Suprapubic skin (tissue), 4 donors: ENCODE data around the gene CHTF18.

Experiments
- EP300 ChIP-seq: sonication (generic); formaldehyde crosslinking; IDR thresholded peaks from one replicate; pipeline ENCODE4 v1.6.1; 2017; ENCODE audit warnings: antibody characterized with exemption
- POLR2A ChIP-seq, 2 donors: fragments of 450-650 bp; IDR thresholded peaks; one replicate each; pipeline ENCODE4 v1.6.1; 2017; ENCODE audit warnings: antibody characterized with exemption in 2 of 2, mild to moderate bottlenecking in 2 of 2, moderate library complexity in 2 of 2
- POLR2AphosphoS5 ChIP-seq, 3 donors: sonication (generic); formaldehyde crosslinking; IDR thresholded peaks; one replicate each; pipeline ENCODE4 v1.6.1; 2017; ENCODE audit warnings: antibody characterized with exemption in 3 of 3
- TF ChIP-seq, protein P1 (sequence below), 2 donors: fragments of 200-600 bp in 1 of 2; fragments of 450-650 bp in 1 of 2; sonication (generic) in 1 of 2; IDR thresholded peaks; one replicate each; pipeline ENCODE4 v1.5.1; 2016 to 2019; ENCODE audit warnings: antibody characterized with exemption in 2 of 2, mild to moderate bottlenecking in 1 of 2, moderate library complexity in 1 of 2

GRCh38 chr16:766008-766819, 22.2 kb upstream of the CHTF18 start:
- TF ChIP-seq, protein P1, sequence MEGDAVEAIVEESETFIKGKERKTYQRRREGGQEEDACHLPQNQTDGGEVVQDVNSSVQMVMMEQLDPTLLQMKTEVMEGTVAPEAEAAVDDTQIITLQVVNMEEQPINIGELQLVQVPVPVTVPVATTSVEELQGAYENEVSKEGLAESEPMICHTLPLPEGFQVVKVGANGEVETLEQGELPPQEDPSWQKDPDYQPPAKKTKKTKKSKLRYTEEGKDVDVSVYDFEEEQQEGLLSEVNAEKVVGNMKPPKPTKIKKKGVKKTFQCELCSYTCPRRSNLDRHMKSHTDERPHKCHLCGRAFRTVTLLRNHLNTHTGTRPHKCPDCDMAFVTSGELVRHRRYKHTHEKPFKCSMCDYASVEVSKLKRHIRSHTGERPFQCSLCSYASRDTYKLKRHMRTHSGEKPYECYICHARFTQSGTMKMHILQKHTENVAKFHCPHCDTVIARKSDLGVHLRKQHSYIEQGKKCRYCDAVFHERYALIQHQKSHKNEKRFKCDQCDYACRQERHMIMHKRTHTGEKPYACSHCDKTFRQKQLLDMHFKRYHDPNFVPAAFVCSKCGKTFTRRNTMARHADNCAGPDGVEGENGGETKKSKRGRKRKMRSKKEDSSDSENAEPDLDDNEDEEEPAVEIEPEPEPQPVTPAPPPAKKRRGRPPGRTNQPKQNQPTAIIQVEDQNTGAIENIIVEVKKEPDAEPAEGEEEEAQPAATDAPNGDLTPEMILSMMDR (IDR thresholded peaks at IDR 0.05), result no peak
- TF ChIP-seq EP300 (no peak), POLR2A (IDR thresholded peaks at IDR 0.05) (no peak), POLR2AphosphoS5 (IDR thresholded peaks at IDR 0.05) (no peak)
